ENCODE measurements around the gene HTR6. TPM values are rescaled to one million over a fixed set of nuclear protein-coding genes. Genes with fewer than 3 reads are reported as not detected.

HTR6 gene
- total and polyA plus RNA-seq, 2 of the 4 experiments (the other 2 are of a cell fraction): not detected

- Histone ChIP-seq H2AK9ac (replicated peaks; ENCODE audit: low read depth, low read length, poor library complexity) (no peak overlapping the region), H2BK5ac (ENCODE audit: low read depth, low read length, poor library complexity, severe bottlenecking) (no peak overlapping the region), H2BK20ac (ENCODE audit: low read depth, low read length) (no peak overlapping the region), H3K23ac (ENCODE audit: low read depth, low read length) (no peak overlapping the region), H2AK5ac (ENCODE audit: low read depth, low read length) (no peak overlapping the region), H3K56ac (ENCODE audit: extremely low read depth, insufficient read depth, low read length) (no peak overlapping the region), H2BK120ac (ENCODE audit: low read depth, low read length) (no peak overlapping the region), H4K8ac (ENCODE audit: low read depth in 2 of 2, low read length in 2 of 2) (no peak overlapping the region), H2AFZ (replicated peaks; ENCODE audit: low read length, poor library complexity) (no peak overlapping the region), H3K14ac (replicated peaks; ENCODE audit: low read depth, low read length) (0 out of 2 replicates have a peak overlapping the region, but pooled peaks have one; percentile 11), H3K9ac (ENCODE audit: low read depth, low read length) (no peak overlapping the region), H4K20me1 (ENCODE audit: insufficient read depth, low read length) (peaks cover 23% of the 10 kb centered on the region; the same call in 1 of the 2 replicates), H3K79me1 (ENCODE audit: low read depth in 1 of 2, low read length in 2 of 2) (peaks cover 37 to 68% of the 10 kb centered on the region in 2 experiments), H3K27ac (ENCODE audit: insufficient read depth, low read length) (peak overlapping the region; percentile 46; the same call in 1 of the 2 replicates), H2BK15ac (ENCODE audit: low read depth, low read length) (no peak overlapping the region), H3K36me3 (ENCODE audit: control insufficient read depth, insufficient read depth, low read length) (peaks cover 7% of the 10 kb centered on the region), H3K4me2 (ENCODE audit: low read depth, low read length) (peak overlapping the region; percentile 66; the same call in 1 of the 2 replicates), H3K9me3 (ENCODE audit: control insufficient read depth, insufficient read depth, low read length) (no peaks in the 10 kb centered on the region), H3K4me3 (ENCODE audit: insufficient read depth, low read depth, low read length) (no peak overlapping the region), H4K91ac (ENCODE audit: insufficient read depth, low read depth, low read length) (no peak overlapping the region), H3K4me1 (ENCODE audit: control insufficient read depth, insufficient read depth, low read length) (peaks cover 23% of the 10 kb centered on the region), H3K27me3 (ENCODE audit: control insufficient read depth, insufficient read depth, low read length) (no peaks in the 10 kb centered on the region), H3K4ac (ENCODE audit: low read depth, low read length) (no peak overlapping the region), H3K18ac (ENCODE audit: low read depth, low read length) (no peak overlapping the region; the same call in 1 of the 2 replicates), H3K9me1 (ENCODE audit: insufficient read depth, low read length) (0 out of 2 replicates have a peak, but pooled peaks cover 7% of the 10 kb centered on the region), H4K5ac (ENCODE audit: low read depth, low read length) (0 out of 2 replicates have a peak overlapping the region, but pooled peaks have one; percentile 25)
- TF ChIP-seq CHD1 (IDR thresholded peaks at IDR 0.05; ENCODE audit: low read depth, low read length) (no peak), USF2 (IDR thresholded peaks at IDR 0.05; ENCODE audit: low read depth, low read length) (no peak), NFE2L2 (IDR thresholded peaks at IDR 0.05; ENCODE audit: low read depth, low read length) (no peak)
- no CpG with 5 or more reads among the region's 3 CpGs for WGBS, 2 experiments (ENCODE audit: extremely low coverage in 2 of 2, insufficient read length in 1 of 2)
- in situ Hi-C loops (cut with MboI; ENCODE audit: low sequenced_read_pairs): no loop called here
- BruUV-seq (replicated peaks): no TSS peak
- CTCF ChIA-PET: no interaction called here
- dilution Hi-C loops (cut with HindIII; ENCODE audit: low sequenced_read_pairs, unreplicated experiment): no loop called here
- DNase-seq (no peak), ATAC-seq (ENCODE audit: low read depth) (no peak)
- POLR2A ChIA-PET (ENCODE audit: unreplicated experiment): no interaction called here
- intact Hi-C loops (cut with micrococcal nuclease): no loop called here
Observed at GRCh38 chr1:19619697-19620384, 44.8 kb upstream of the HTR6 start.
